Caki2 (cell line): ENCODE data around the gene SUPT4H1. TPM values are rescaled to one million over a fixed set of nuclear protein-coding genes. Genes with fewer than 3 reads are reported as not detected.

Experiments used
- DNase-seq: peaks from one replicate; pipeline ENCODE4 v3.0.0-alpha.2; 2015; ENCODE audit warnings: low read depth
- in situ Hi-C: cut with HindIII; loops from 2 replicates; pipeline ENCODE4 v1.10.0; 2016; ENCODE audit warnings: low sequenced_read_pairs, low pct_unique_long_range_greater_than_20kb, mixed read lengths
- total RNA-seq: library from RNA; depleted of rRNA; stranded (reverse); fragments of >200 nt; shearing (Covaris generic); gene quantifications from 2 replicates; pipeline ENCODE4 v1.2.3, GENCODE V29; 2014; ENCODE audit warnings: low replicate concordance

Gene SUPT4H1
- total RNA-seq, 1 experiment from 2014 or later, result 54.4 TPM

DNA sequence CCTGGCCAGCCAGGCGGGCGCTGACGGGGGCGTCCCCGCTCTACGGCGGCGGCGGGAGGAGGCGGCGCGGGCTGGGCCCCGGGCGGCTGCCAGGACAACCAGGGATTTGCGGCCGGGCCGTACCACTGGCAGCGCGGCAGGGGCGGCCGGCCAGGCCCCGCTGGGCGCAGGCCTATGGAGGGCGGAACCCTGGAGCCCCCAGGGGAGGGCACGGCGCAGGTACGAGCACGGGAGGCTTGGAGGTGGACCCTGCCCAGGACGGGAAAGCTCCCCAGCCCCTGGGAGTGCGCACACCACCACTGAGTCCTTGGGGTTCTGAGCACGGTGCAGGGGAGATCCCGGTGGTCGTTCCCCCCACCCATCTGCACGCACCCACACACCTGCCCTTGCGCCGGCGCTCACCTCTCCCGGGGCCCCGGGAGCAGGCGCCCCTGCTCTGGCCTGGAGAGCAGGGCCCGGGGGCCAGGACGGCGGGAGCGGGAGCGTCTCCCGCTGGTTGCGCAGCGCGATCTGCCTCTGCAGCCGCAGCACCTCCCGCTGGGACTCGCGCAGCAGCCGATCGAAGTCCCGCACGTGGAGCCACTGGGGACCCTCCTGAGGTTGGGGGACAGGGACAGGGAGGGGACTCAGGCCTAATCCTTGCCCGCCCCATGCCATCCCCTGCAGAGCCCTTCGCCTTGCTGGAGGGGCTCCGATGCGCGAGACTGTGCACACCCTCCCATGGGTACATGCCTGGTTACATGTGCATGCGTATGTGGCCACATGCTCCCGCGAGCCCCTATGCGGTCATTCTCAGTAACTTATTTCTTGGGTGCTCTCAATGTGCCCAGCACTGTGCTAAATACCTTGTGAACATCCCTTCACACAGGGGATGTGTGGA, 27.4 kb downstream of the SUPT4H1 start:
- in situ Hi-C loops, result no loop called here
- no peak for DNase-seq

DNA sequence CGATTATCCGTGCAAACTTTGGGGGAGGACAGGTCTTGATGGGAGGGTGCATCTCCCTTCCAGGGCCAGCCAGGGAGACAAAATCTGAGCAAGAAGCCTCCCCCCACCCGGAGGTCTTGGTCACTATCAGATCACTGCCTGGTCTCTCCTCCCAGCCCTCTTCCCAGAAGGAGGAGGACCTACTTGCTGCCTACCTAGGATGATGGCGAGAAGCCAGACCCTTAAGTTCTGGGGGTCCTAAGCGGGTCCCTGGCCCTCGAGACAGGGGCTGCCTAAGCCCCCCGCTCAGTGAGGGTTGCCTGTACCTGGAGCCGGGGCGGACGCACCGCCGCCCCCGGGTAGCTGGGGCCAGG, 28.0 kb downstream of the SUPT4H1 start:
- no peak for DNase-seq
- in situ Hi-C loops, result no loop called here

DNA sequence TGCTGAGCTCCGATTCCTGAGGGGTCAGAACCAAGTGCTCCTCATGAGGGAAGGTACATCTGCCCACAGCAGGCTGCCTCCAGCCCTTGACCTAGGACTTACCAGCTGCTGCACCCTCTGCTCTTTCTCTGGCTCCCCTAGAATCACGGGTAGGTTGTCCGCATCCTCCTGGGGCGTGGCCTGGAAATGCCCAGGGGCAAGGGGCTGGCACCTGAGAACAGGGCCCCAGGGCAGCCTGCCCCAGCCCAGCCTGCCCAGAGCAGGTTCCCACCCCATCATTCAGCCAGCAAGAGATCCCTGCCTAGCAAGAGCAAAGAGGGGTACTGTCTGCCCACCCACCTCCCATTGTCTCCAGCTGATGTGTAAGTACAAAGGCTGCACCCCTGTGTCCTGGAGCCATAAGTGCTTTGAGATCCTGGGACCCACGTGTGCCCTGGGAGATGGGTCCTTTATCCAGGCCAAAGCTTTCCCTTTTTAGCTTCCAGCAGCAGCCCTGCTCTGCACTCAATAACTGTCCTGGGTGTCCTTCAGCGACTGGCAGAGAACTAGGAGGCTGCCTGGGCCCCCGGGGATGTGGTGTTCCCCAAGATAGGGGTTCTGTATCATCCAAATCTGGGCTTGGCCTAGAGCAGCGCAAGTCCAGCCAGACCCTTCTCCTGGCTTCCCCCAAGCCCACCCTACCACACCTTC, 28.5 kb downstream of the SUPT4H1 start:
- no peak for DNase-seq
- in situ Hi-C loops, result no loop called here

DNA sequence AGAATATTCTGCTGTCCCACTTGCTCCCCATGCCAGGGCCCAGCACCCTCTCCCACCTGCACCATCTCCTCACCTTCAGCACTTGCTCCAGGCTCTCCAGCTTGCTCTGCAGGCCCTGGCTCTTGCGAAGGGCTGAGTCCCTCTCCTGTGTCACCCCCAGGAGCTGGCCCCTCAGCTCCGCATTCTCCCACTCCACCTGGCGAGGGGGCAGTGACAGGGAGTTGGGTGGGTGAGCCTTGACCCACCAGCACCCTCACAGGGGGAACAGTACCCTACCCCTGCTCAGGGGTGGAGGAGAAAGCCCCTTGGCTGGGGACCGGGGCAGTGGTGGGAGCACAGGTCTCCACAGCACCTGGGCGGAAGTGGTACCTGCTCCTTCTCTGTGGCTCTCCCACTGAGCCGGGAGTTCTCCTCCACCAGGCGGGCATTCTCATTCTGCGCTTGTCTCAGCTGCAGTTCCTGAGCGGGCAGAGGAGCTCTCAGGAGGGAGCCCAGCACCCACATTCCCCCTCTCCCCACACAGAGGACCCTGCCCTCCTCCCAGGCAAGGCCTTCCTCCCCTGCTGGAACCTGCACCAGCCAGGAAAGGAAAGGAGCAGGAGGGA, 29.3 kb downstream of the SUPT4H1 start:
- no peak for DNase-seq
- in situ Hi-C loops, result no loop called here

DNA sequence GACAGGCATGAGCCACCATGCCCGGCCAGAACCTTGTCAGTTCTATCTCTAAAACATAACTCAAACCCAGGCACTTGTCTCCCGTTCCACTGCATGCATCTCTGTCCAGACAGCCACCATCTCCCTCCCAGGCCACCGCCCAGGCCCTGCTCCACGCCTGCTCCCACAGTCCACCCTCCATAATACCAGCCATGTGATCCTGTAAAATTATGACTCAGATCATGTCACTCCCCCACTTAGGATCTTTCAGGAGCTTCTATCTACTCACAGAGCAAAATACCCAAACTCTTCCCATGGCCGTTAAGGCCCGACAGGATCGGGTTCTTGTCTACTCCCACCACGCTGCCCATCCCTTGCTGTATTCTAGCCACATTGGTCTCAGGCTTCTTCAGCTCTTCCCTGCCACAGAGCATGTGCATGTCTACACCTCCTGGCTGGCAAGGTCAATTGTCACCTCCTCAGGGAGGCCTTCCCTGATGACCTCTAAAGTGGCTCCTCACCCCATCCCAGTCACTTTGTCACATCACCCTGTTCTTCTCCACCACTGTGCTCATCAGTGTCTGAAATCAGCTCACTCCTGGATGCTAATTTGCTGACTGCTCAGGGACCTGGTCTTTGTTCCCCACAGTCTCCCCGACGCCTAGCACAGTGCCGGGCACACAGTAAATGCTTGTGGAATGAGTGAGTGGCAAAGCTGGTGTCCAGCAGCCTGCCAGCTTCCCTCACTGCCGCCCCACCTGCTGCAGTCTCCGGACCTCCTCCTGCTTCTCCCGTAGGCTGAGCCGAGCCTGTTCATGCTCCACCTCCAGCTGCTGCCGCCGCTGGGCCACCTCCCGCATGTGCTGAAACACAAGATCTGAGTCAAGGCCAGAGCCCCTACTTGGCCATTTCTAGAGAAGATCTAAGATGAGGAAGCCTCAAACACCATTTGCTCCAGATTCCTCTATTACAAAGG, 30.2 kb downstream of the SUPT4H1 start:
- in situ Hi-C loops, result no loop called here

DNA sequence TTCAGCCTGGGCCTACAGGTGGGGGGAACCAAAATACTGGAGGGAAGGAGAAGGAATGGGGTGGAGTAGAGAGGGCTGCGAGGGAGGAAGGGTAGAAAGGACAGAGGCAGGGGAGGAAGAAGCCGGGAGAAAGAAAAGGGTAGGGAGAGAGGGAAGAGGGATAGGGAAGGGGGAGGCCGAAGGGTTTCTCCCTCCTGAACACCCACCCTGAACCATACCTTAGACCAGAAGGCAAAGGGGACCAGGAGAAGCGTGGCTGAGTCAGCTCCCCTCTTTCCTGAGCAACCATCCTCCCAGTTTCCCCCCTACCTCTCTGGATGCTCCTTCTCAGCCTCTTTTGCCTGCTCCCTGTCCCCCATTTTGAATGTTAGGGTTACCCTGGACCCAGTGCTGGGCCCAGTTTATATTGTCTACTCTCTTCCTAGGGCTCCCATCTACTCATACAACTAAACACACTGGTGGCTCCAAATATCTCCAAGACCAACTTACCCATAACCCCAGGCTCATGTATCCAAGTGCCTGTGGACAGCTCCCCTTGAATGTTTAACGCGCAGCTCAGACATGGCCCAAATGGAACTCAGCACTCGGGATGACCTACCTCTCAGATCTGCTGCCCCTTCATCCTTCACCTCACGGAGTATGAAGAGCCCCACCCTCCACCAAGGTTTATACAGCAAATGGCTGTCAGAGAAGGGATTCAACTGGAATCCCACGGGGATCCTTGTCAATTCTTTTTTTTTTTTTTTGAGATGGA, 31.3 kb downstream of the SUPT4H1 start:
- in situ Hi-C loops, result no loop called here
- no peak for DNase-seq

More for the DNA sequence above, 30.2 kb downstream of the SUPT4H1 start:
- no peak for DNase-seq

DNA sequence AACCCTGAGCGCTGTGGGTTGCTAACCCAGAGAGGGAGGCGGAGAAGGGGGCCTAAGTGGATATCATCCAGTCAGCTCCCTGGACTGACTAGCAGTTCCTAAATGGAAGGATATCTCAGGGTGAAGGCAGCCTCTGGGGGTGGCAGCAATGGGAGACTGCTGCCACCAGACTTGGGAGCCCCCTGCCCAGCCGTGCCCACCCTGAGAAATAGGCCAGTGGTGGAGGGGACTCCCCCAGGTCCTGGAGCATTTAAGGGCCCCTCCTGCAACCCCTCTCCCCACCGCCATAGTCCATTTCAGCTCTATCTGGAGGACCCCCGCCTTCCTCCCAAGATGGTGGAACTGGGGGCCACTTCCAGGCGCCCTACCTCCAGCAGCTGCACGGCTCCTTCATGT, 31.8 kb downstream of the SUPT4H1 start:
- in situ Hi-C loops, result no loop called here
- DNase-seq, result no peak

DNA sequence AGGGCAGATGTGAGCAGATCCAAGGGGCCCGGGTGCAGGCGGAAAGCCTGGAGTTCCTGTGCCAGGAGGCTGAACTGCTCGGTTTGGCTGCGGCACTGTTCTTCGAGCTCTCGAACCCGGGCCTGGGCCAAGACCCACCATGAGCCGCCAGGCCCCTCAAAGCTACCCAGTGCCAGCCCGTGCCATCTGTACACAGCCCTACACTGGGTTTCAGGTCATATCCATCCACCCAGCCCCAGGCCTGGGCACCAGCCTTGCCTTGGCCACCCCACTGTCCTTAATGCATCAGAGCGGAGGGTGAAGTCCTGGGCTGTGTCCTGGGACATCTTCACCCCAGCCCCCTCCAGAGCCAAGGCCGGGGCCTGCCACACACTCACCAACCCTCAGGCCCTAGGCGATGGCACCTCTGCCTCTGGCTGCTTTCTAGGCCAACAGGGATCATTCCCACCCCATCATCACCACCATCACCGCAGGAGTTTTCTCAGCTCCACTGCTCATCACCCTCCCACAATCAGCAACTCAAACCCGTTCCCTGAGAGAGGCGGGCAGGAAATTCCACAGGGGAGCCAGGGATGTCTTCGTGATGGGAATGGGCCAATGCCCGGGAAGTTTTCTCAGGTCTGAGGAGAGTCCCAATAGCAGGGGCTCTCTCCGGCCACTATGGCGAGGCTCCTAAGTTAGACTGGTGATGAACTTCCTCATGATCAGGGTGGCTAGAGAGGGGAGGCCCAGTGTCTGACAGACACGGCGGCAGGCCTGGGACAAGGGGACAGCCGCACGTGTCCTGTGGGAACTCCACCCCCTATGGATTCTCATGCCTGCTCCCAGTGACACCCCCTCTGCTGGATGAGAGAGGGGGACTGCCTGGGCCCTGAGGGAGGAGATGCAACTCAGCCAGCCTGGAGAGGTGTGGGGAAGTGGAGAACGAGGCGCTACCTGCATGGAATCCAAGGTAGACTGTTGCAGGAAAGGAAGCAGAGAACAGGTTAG, 32.5 kb downstream of the SUPT4H1 start:
- in situ Hi-C loops, result no loop called here
- no peak for DNase-seq

DNA sequence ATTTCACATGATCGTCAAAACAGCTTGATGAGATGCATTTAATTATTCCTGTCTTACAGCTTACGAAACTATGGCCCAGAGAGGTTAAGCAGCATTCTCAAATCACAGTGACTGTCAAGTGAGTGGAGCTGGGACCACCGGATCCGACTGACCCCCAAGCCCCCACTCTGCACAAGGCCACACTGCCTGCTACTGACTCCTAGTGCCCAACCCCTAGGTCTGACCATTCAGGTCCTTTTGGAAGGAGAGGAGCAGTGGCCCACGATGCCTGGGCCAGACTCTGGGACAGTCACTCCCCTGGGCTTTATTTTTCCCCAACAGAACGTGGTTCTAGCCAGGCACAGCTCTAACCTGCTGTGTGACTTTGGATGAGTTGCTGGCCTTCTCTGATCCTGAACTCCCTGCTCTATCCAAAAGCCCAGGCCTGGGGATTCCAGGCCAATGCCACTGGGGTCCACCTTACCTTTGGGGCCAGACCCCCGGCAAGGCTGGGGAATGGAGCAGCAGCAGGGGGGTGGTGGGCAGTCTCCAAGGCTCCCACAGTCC, 33.3 kb downstream of the SUPT4H1 start:
- in situ Hi-C loops, result no loop called here
- DNase-seq, result no peak

DNA sequence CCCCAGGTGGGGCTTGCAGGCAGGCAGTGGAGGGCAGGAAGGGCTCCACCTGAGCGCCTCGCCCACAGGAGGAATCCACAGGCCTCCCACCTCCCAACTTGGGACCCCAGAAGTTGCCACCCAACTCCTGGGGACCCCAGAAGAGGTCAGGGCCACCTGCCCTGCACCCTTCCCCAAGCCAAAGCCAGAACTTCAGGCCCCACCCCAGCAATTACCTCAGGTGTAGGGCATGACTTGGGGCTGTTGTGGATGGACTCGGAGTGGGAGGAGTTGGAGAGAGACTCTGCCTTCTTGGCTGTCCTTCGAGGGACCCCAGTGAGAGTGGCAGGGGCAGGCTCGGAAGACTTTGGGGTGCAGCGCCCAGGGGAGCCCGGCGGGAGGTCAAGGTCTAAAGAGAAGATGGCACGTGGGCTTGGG, 33.9 kb downstream of the SUPT4H1 start:
- no peak for DNase-seq
- in situ Hi-C loops, result no loop called here

DNA sequence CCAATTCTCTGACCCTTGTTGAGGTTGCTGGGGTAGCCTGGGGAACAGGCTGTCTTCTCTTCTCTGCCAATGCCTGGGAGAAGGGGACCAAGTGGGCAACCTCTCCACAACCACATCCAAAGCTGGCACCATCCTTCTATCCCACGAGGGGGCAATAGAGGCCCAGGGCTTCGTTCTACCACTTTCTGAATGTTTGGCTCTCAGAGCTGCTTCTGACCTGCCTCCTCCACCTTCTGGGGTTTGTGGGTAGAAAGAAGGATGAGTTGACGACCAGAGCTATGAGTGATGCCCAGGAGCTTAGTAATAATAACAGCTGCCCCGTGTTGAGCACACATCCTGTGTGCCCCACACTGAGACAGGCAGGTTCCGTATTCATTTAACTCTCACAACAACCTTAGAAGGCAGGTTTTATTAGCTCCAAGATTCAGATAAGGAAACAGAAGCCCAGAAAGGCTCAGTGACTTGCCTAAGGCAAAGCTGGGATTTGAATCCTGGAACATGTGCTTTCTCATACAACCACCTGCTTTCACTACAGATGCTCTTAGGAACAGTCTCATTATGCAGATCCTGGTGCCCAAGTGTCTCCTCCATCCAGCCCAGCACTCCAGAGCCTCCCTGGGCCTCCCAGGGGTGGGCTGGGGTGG, 34.5 kb downstream of the SUPT4H1 start:
- in situ Hi-C loops, result no loop called here
- DNase-seq, result peak; percentile 70

DNA sequence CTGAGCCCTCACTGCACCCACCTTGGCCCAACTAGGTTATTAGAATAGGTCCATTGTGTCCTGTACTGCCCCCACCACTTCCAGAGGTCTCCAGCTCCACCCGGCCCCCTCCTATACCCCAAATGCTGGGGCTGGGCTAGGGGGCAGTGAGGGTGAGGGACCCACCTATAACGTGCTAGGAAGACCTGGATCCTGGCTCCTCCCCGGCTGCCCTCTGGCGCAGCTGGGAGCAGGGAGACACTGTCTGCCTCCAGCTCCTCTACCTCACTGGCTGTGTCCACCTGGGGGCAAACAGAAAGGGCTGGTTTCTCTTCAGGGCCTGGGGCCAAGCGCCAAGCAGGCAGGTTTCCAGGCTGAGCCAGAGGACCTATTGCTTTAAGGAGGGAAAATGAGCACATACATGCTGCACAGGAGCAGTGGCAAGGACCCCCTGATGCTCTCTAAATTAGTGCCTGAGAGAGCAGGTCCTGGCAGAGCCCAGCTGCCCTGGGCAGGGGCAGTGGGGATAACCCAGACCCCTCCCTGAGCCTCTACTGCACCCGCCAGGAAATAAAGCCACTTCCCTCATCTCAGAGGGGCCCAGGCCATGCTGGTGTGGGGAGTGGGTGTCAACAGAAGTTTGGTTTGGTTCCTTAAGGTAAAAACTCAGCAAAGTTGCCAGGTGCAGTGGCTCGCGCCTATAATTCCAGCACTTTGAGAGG, 35.6 kb downstream of the SUPT4H1 start:
- no peak for DNase-seq
- in situ Hi-C loops, result no loop called here

DNA sequence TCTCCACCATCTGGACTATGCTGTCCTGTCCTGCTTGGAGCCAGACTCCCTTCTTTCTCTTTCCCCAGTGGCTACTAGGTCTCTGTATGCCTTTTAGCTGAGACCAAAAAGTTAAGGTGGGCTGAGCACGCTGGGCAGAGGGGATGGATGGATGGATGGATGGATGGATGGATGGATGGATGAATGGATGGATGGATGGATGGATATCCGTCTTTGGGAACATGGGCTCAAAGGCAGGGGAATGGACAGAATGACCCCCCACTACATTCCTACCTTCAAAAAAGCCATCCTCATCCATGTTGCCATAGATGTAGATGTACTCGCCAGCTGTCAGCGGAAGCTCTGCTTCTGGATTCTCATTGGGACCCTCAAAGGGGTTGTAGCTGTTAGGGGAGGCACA, 36.3 kb downstream of the SUPT4H1 start:
- in situ Hi-C loops, result no loop called here

DNA sequence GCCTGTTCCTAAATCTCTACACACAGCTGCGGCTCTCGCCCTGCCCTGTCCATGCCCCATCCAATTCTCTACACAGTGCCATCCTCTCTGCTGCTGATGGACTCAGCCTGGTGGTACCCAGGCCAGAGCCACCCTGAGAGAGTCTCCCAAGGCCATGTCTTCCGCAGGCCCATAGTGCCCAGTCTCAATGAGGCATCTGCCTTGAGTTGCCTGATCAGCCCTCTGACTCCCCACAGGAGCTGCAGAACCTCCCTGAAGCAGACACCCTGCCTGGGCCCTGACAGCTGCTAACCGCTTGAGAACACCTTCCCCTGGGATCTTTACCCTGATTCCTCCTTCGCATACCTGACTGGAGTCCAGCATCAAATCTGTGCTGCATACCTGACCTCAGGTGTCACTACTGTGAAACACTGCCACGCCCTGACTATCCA, 36.7 kb downstream of the SUPT4H1 start:
- DNase-seq, result no peak
- in situ Hi-C loops, result no loop called here

More for the DNA sequence above, 36.3 kb downstream of the SUPT4H1 start:
- no peak for DNase-seq

DNA sequence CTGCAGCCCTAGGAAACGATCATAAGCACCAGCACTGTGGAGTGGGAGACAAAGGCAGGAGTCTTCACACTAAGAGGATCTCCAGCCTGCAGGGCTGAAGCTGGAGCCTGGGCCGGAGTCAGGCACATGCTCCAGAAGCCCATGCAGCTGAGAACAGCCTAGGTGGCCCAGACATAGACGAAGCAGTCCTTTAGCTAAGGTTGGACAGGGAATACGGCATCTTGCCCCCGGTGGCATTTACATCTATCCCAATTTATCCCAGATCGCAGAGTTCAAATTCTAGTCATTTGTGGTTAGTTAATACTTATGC, 37.3 kb downstream of the SUPT4H1 start:
- in situ Hi-C loops, result no loop called here
- no peak for DNase-seq
